ACC112 (cell line): ENCODE results near the gene BUD13.
"Not testable (repeated sequence)": the region's sequence is repeated elsewhere in the genome, so short reads cannot be mapped to it uniquely, and the experiment has no call there.

ENCODE experiments used
- H2AFZ ChIP-seq: fragments of 200-600 bp; sonication (generic); one replicate; pipeline ENCODE4 v1.6.0; 2017; ENCODE audit warnings: antibody characterized with exemption, low read length; ENCODE audit not compliant: unreplicated experiment
- H3K27ac ChIP-seq: fragments of 200-600 bp; sonication (generic); 2 replicates; pipeline ENCODE4 v1.5.1; 2014; ENCODE audit warnings: low read depth, mild to moderate bottlenecking, antibody characterized with exemption, low read length, moderate library complexity
- H3K27me3 ChIP-seq: fragments of 200-600 bp; sonication (generic); 2 replicates; pipeline ENCODE4 v1.6.1; 2014; ENCODE audit warnings: mild to moderate bottlenecking, antibody characterized with exemption, low read length, moderate library complexity, mixed read lengths; ENCODE audit not compliant: insufficient read depth
- H3K36me3 ChIP-seq: fragments of 200-600 bp; sonication (generic); 2 replicates; pipeline ENCODE4 v1.6.1; 2016; ENCODE audit warnings: mild to moderate bottlenecking, antibody characterized with exemption, low read length, moderate library complexity, mixed read lengths; ENCODE audit not compliant: insufficient read depth
- H3K4me1 ChIP-seq: fragments of 200-600 bp; sonication (generic); one replicate; pipeline ENCODE4 v1.6.1; 2016; ENCODE audit warnings: low read length, mixed read lengths; ENCODE audit not compliant: insufficient read depth, unreplicated experiment, control insufficient read depth
- H3K4me3 ChIP-seq: fragments of 200-600 bp; sonication (generic); 2 replicates; pipeline ENCODE4 v1.5.1; 2014; ENCODE audit warnings: mild to moderate bottlenecking, low read depth, low read length
- H3K79me2 ChIP-seq: fragments of 200-600 bp; sonication (generic); one replicate; pipeline ENCODE4 v1.6.0; 2016; ENCODE audit warnings: low read length; ENCODE audit not compliant: control insufficient read depth, unreplicated experiment, insufficient read depth

The BUD13 gene

DNA sequence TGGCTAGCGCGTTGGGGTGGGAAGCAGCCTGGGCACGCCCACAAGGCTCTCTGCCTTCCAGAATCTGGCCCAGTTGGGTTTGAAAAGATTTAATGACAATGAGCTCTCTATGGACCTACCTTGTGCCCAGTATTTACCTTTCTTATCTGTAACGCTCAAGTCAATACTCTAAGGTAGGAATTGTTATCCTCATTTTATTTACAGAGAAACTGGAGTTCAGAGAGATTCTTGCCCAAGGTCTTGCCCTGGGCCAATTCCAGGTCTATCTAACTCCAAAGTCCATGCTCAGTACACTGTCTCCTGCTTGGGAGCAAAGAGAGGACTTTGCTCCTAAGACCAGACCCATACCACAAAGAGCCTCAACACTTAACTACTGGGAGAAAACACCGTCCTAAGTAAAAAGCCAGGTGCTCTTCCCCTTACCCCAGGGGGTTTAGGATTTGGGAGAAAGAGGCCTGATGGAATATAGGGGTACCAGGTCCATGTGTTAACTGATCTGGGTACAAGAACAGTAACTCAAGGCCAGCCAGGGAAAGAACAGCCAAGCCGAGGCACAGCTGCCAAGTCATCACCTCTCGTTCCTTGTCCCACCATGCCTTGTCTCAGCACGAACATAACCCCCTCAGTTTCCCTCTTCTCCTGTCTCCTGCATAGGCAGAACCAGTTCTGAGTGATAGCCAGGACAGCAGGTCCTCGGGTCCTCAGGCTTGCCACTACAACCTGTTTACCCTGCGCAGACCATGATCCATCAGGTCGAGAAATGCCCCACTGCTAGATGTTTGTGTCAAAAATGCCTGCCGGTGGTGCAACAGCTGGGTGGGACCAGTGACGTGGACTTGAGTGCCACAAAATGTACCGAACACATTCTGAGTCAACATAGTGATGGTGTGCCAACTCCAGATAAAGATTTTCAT, 35.7 kb upstream of the BUD13 start:
- Histone ChIP-seq H3K27me3 (no peaks in the 10 kb centered on the region), H2AFZ (no peak overlapping the region), H3K27ac (peak overlapping the region; percentile 99), H3K4me3 (no peak overlapping the region; the same call in 1 of the 2 replicates), H3K36me3 (no peaks in the 10 kb centered on the region), H3K79me2 (no peaks in the 10 kb centered on the region), H3K4me1 (peaks cover 32% of the 10 kb centered on the region)

DNA sequence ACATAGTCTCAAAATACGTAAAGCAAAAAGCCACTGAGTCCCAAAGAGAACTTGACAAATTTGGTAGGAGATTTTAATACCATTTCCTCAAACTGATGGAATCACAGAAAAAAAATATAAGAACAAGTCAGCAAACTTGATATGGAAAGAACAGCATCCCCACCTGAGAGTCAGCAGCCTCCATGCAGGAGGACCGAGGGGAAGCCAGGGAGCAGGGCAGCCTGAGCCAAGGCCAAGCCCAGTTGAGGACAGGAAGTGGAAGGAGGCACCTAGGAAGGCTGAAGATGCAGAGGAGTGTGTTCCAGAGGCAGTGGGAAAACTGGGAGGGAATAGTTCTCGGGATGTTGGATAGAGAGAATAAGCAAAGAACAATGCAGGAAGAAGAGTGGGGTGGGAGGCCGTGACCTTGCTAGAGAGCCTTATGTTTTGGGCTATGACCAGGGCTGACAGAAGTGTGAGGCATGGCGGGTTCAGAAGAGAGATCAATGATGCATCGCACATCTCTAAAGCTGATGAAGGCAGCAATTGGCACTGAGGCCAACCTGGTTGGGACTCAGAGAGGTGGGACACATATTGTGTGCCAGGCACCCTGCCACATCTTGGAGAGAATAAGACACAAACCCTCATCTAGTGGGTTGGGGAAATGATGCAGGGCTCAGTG, 34.9 kb upstream of the BUD13 start:
- H3K79me2 ChIP-seq, result no peaks in the 10 kb centered on the region
- no peaks in the 10 kb centered on the region for H3K36me3 ChIP-seq
- H3K27me3 ChIP-seq, result no peaks in the 10 kb centered on the region
- no peak overlapping the region for H2AFZ ChIP-seq
- no peak overlapping the region for H3K4me3 ChIP-seq
- peaks cover 31% of the 10 kb centered on the region for H3K4me1 ChIP-seq
- peak overlapping the region; percentile 99 for H3K27ac ChIP-seq

GRCh38 chr11:116804001-116804400, 31.2 kb upstream of the BUD13 start:
- no peaks in the 10 kb centered on the region for H3K36me3 ChIP-seq
- H3K27ac ChIP-seq, result no peak overlapping the region
- no peaks in the 10 kb centered on the region for H3K27me3 ChIP-seq
- H3K4me3 ChIP-seq, result no peak overlapping the region
- peaks cover 15% of the 10 kb centered on the region for H3K4me1 ChIP-seq
- H2AFZ ChIP-seq, result no peak overlapping the region
- no peaks in the 10 kb centered on the region for H3K79me2 ChIP-seq

- not testable (repeated sequence) for H3K4me3 ChIP-seq
Measured at GRCh38 chr11:116801662-116802061, 28.9 kb upstream of the BUD13 start.

GRCh38 chr11:116800610-116801009, 27.8 kb upstream of the BUD13 start:
- Histone ChIP-seq H3K27ac (no peak overlapping the region), H3K79me2 (no peaks in the 10 kb centered on the region), H3K4me3 (no peak overlapping the region), H3K27me3 (no peaks in the 10 kb centered on the region), H3K36me3 (no peaks in the 10 kb centered on the region), H3K4me1 (no peaks in the 10 kb centered on the region), H2AFZ (peak overlapping the region; percentile 12)

More at GRCh38 chr11:116801662-116802061, 28.9 kb upstream of the BUD13 start:
- H3K4me1 ChIP-seq, H3K27ac ChIP-seq, H3K36me3 ChIP-seq, H3K27me3 ChIP-seq, H3K79me2 ChIP-seq, H2AFZ ChIP-seq: not testable (repeated sequence)

- H3K27me3 ChIP-seq, result no peaks in the 10 kb centered on the region
- H3K4me3 ChIP-seq, result no peak overlapping the region
- H3K79me2 ChIP-seq, result no peaks in the 10 kb centered on the region
- H3K36me3 ChIP-seq, result no peaks in the 10 kb centered on the region
- H2AFZ ChIP-seq, result no peak overlapping the region
- H3K4me1 ChIP-seq, result peaks cover 3% of the 10 kb centered on the region
- H3K27ac ChIP-seq, result no peak overlapping the region
Measured at GRCh38 chr11:116798368-116798767, 25.6 kb upstream of the BUD13 start.

DNA sequence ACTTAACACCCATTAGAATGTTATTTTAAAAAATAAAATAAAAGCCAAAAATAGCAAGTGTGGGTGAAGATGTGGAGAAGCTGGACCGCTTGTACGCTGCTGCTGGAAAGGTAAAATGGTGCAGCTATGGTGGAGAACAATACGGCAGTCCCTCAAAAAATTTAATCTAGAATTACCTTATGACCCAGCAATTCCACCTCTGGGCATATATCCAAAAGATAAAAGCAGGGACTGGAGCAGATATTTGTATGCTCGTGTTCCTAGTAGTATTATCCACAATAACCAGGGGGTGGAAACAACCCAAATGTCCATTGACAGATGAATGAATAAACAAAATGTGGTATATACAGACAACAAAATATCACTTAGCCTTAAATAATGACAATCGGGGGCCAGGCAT, 25.0 kb upstream of the BUD13 start:
- Histone ChIP-seq H2AFZ (no peak overlapping the region), H3K36me3 (no peaks in the 10 kb centered on the region), H3K4me1 (peaks cover 9% of the 10 kb centered on the region), H3K4me3 (no peak overlapping the region), H3K27me3 (no peaks in the 10 kb centered on the region), H3K79me2 (no peaks in the 10 kb centered on the region), H3K27ac (no peak overlapping the region)

- Histone ChIP-seq H3K27ac (no peak overlapping the region), H2AFZ (no peak overlapping the region), H3K4me1 (peaks cover 17% of the 10 kb centered on the region), H3K27me3 (no peaks in the 10 kb centered on the region), H3K4me3 (no peak overlapping the region), H3K79me2 (no peaks in the 10 kb centered on the region), H3K36me3 (no peaks in the 10 kb centered on the region)
Measured at GRCh38 chr11:116796548-116796947, 23.8 kb upstream of the BUD13 start.

- no peaks in the 10 kb centered on the region for H3K79me2 ChIP-seq
- H3K27me3 ChIP-seq, result no peaks in the 10 kb centered on the region
- no peak overlapping the region for H3K27ac ChIP-seq
- no peaks in the 10 kb centered on the region for H3K36me3 ChIP-seq
- no peak overlapping the region for H2AFZ ChIP-seq
- no peak overlapping the region for H3K4me3 ChIP-seq
- H3K4me1 ChIP-seq, result peaks cover 20% of the 10 kb centered on the region
Measured at GRCh38 chr11:116794851-116795250, 22.1 kb upstream of the BUD13 start.

GRCh38 chr11:116793772-116794097, 20.9 kb upstream of the BUD13 start:
- Histone ChIP-seq H3K79me2 (no peaks in the 10 kb centered on the region), H3K27me3 (no peaks in the 10 kb centered on the region), H2AFZ (no peak overlapping the region), H3K4me3 (no peak overlapping the region), H3K27ac (peak overlapping the region; percentile 23; the same call in 1 of the 2 replicates), H3K4me1 (peaks cover 20% of the 10 kb centered on the region), H3K36me3 (no peaks in the 10 kb centered on the region)
